ENCODE measurements around the gene VPS11.
"Not testable (repeated sequence)": the region's sequence is repeated elsewhere in the genome, so short reads cannot be mapped to it uniquely, and the experiment has no call there.

VPS11 gene

GRCh38 chr11:119084663-119085436, 17.2 kb downstream of the VPS11 start, which contains the start of gene HMBS:
HMBS (plus strand) TSS chr11:119084881; CDS start chr11:119085034, 153 bp downstream.
- FAIRE-seq, result no peak

DNA sequence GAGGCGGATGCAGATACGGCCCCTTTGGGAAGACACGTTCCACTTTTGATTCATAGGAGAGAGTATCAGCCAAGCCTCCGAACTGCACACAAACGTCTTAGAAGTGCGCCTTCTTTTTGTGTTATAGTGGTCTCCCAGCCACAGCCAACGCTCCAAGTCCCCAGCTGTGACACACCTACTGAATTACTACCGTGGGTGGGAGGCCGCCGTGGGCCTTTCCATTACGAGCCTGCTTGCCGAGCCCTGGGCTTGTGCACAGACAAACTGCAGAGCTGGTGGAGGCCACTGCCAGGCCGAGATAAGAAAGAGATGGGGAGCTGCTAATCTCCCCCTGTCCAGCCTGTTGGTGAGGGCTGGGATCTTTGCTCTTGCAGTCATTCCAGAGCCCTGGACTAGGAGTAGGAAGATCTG, 17.8 kb downstream of the VPS11 start:
- no peak for FAIRE-seq

GRCh38 chr11:119087123-119087522, 19.5 kb downstream of the VPS11 start:
- FAIRE-seq, result no peak

- FAIRE-seq, result no peak
Observed at GRCh38 chr11:119087747-119088241, 20.2 kb downstream of the VPS11 start.

GRCh38 chr11:119088406-119088805, 20.8 kb downstream of the VPS11 start:
- FAIRE-seq, result no peak

GRCh38 chr11:119089319-119089718, 21.7 kb downstream of the VPS11 start:
- no peak for FAIRE-seq

GRCh38 chr11:119091178-119091577, 23.6 kb downstream of the VPS11 start:
- no peak for FAIRE-seq

GRCh38 chr11:119091966-119092879, 24.6 kb downstream of the VPS11 start:
- FAIRE-seq, result no peak

DNA sequence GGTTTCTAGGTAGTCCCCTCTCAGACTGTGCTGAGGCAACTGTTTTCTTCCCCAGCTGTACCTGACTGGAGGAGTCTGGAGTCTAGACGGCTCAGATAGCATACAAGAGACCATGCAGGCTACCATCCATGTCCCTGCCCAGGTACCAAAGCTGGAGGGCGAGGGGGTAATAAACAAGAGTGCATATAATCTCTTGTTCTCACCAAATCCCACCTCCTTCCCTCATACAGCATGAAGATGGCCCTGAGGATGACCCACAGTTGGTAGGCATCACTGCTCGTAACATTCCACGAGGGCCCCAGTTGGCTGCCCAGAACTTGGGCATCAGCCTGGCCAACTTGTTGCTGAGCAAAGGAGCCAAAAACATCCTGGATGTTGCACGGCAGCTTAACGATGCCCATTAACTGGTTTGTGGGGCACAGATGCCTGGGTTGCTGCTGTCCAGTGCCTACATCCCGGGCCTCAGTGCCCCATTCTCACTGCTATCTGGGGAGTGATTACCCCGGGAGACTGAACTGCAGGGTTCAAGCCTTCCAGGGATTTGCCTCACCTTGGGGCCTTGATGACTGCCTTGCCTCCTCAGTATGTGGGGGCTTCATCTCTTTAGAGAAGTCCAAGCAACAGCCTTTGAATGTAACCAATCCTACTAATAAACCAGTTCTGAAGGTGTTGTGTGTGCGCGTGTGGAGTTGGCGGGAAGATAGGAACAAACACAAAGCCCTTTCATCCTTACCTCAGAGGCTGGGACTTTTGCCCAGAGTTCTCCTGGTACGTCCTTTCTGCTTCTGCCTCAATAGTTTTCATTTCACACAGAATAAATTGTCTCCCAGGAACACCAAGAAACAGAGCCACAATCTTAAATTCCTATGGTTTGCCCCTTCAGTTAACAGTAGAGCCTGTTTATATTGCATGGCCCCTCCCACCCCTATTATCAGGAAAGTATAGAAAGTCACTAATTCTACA, 25.5 kb downstream of the VPS11 start:
- no peak for FAIRE-seq

DNA sequence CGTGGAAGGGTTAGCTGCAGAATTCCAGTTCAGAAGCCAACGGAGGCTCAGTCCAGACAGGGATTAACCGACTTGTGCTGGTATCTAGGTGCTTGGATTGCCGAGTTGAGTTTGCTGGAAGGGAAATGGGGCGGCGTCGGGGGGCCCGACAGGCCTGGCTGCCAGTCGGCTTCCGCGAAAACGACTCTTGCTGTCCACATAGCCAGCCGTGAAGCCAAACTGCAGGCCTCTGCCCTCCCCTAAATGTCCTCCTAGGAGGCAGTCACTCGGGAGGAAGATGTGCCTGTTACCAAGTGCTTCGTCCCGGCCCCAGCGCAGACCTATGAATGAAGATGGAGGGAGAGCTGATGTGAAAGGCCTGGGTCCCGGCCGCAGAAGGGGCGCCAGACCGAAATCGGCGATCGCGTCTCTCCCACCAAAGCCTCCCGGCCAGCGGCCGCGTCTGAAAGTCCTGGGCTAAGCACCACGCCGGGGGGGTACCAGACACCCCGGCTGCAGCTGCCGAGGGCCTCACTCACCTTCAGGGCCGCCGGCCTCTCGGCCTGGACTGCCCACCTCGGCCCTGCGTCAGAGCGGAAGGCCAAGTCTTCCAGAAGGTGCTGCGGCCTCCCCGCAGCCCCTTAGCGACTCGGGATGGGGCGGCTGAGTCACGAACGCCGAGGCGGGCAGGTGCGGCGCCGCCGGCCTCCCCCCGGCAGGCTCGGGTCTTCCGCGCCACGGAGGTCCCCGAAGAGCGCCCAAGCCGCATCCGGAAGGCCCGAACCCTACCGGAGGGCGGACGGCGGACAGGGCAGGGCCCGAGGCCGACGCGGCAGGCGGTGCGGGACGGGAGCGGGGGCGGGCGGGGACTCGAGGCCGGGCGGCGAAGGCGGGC, 26.6 kb downstream of the VPS11 start:
- no peak for FAIRE-seq

DNA sequence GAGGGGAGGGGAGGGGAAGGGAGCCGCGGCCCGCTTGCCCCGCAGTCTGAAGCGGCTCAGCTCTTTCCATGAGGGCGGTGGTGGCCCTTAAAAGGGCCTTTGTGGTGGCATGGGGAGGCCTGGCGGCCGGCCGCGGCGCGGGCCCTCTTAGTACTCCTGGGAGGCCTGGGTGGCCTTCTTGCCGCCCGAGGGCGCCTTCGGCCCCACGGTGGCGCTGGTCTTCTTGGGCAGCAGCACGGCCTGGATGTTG, 27.1 kb downstream of the VPS11 start:
- no peak for FAIRE-seq

DNA sequence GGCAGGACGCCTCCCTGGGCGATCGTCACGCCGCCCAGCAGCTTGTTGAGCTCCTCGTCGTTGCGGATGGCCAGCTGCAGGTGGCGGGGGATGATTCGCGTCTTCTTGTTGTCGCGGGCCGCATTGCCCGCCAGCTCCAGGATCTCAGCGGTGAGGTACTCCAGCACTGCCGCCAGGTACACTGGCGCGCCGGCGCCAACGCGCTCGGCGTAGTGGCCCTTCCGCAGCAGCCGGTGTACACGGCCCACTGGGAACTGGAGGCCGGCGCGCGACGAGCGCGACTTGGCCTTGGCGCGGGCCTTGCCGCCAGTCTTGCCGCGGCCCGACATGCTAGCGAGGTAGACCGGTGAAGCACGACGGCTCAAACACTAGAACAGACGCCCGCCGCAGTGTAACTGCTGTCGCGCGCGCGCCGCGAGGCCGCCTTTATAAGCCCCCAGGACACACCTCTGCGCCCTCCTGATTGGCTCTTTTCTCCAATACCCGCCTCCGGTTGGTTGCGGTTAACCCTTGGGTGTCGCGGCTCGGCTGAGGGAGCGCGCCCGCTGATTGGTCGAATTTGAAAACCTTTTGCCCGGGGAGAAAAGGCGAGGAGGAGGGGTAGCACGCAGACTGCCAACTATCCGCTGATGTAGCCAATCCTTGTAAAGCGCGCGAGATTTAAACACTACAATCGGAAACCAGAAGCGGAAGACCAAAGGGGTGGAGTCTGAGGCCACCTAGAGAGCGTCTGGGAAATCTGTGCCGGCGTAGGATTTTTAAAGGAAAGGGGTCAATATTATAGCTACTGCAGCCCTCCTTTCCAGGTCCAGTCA, 27.7 kb downstream of the VPS11 start:
- peak; percentile 78 for FAIRE-seq

- no peak for FAIRE-seq
Observed at GRCh38 chr11:119099711-119100110, 32.1 kb downstream of the VPS11 start.

GRCh38 chr11:119100246-119100970, 32.8 kb downstream of the VPS11 start:
- no peak for FAIRE-seq

GRCh38 chr11:119100994-119101758, 33.6 kb downstream of the VPS11 start:
- FAIRE-seq, result no peak

DNA sequence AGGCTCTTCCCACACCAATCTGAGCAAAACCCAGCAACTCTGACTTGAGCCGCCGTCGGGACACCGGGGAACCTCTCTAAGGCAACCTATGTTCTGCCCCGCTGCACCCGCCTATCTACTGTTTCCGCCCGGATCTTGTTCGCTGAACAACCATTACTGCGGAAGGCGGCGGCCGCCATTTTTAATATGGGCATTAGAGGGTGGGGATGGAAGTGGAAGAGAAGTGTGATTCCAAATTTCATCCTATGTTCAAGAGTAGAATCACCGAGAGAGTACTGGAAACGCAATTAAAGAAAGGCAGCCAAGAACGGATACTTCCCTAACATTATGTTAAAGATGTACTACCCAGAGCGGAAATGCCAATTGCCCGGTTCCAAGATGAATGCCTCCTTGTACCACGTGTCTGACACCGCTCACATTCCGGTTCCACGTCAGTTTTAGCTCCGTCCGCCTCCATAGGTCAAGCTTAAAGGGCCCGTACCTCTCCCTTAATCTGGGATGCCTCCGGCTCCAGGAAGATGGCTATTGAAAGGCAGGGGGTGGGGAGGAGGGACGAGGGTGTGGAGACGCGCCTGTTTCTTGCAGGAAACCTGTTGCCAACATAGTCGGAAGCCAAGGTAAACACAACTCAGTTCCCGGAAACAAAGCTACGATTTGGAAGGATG, 34.3 kb downstream of the VPS11 start, which contains the start of gene DPAGT1:
Gene DPAGT1, minus strand, starts transcription at position 95 of the 665 bp plus-strand sequence. CDS start 198 bp downstream, outside the sequence.
- no peak for FAIRE-seq

GRCh38 chr11:119103161-119103664, 35.6 kb downstream of the VPS11 start:
- not testable (repeated sequence) for FAIRE-seq

GRCh38 chr11:119103793-119104192, 36.2 kb downstream of the VPS11 start:
- FAIRE-seq, result no peak

Data from colon (tissue), 2 donors.